ENCODE results near the gene DENND1A. TPM values are rescaled to one million over a fixed set of nuclear protein-coding genes. Genes with fewer than 3 reads are reported as not detected.

The DENND1A gene
- total and polyA plus RNA-seq, 2 experiments from 2014 or later: 13.1 to 28.7 TPM

DNA sequence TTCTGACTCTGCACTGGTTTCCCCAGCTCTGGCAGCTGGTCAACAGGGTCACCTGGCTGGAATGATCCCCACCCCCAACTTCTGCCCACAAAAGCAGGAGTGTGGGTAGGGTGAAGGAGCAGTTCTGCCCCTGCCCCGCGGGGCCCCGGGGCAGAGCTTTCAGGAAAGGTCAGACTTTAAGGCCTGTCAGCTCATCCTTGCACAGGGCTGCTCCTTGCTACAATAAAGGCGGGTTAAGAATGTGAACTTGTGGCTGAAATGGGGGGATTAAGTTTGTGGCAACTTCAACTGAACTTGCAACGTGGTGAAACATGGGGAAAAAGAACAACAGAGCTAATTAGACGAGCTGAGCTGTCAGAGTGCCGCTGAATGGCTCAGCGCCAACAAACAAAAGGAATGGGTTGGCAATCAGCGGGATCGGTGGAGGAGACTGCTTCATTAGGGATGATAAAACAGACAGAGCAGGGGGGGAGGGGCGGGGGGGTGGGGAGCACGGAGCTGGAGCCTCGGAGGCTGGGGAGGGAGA is 523.2 kb downstream of the DENND1A start:
- DNase-seq (ENCODE audit: low spot score) (no peak), ATAC-seq (peak; percentile 11)
- Mint-ChIP-seq H3K9me3 (no peaks in the 10 kb centered on the region), H3K27me3 (ENCODE audit: insufficient read depth, low read depth, poor library complexity) (peaks cover 6% of the 10 kb centered on the region), H3K36me3 (ENCODE audit: low read depth) (no peaks in the 10 kb centered on the region), H3K27ac (peak overlapping the region; percentile 7; the same call in 1 of the 2 replicates), H3K4me3 (no peak overlapping the region), H3K4me1 (peaks cover 25% of the 10 kb centered on the region)
- H3F3A ChIP-seq (replicated peaks; ENCODE audit: low read depth): 0 out of 2 replicates have a peak, but pooled peaks cover 6% of the 10 kb centered on the region
- H3K4me1 ChIP-seq (ENCODE audit: insufficient read depth): peaks cover 4% of the 10 kb centered on the region; the same call in 1 of the 2 replicates
- peaks cover 2% of the 10 kb centered on the region; the same call in 1 of the 2 replicates for H4K20me1 ChIP-seq (replicated peaks; ENCODE audit: insufficient read depth)
- TF ChIP-seq EZH2 (IDR thresholded peaks at IDR 0.05; ENCODE audit: low read depth, unreplicated experiment): no peak
- no peak overlapping the region for H3K4me3 ChIP-seq
- H3K27ac ChIP-seq (ENCODE audit: low read depth): no peak overlapping the region
- no peak overlapping the region for H2AFZ ChIP-seq
- no peaks in the 10 kb centered on the region for H3K9me2 ChIP-seq (ENCODE audit: insufficient read depth)
- H3K27me3 ChIP-seq (ENCODE audit: insufficient read depth): no peaks in the 10 kb centered on the region
- H3K79me2 ChIP-seq (replicated peaks; ENCODE audit: insufficient read depth): no peaks in the 10 kb centered on the region
- H3K36me3 ChIP-seq (ENCODE audit: insufficient read depth): no peaks in the 10 kb centered on the region
- H3K4me2 ChIP-seq: peak overlapping the region; percentile 48; the same call in 1 of the 2 replicates

DNA sequence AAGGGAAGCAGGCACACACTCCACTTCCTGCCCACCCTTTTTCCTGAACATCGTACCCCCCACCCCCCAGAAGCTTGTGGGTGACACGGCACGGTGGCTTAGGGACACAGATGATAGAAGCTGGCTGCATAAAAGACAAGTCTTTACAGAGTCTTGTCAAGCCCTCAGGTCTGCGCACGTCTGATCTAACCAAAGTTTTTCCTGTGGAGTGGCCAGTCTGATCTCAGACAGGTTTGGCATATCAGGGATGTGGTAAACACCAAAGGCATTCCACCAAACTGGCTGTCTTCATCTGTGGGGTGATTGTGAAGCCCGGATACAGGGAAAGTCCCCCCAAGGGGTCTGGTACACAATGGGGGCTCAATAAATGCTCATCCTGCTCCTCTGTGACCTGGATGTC is 523.9 kb downstream of the DENND1A start:
- peaks cover 4% of the 10 kb centered on the region; the same call in 1 of the 2 replicates for H3K4me1 ChIP-seq (ENCODE audit: insufficient read depth)
- H3K9me3 Mint-ChIP-seq: no peaks in the 10 kb centered on the region
- no peak for TF ChIP-seq EZH2 (IDR thresholded peaks at IDR 0.05; ENCODE audit: low read depth, unreplicated experiment)
- no peak for TF ChIP-seq ZNF331 (CRISPR knock-in tag; IDR thresholded peaks at IDR 0.05; ENCODE audit: low read depth)
- no peak for TF ChIP-seq STAT1 (IDR thresholded peaks at IDR 0.05; ENCODE audit: unreplicated experiment)
- TF ChIP-seq, protein P1, sequence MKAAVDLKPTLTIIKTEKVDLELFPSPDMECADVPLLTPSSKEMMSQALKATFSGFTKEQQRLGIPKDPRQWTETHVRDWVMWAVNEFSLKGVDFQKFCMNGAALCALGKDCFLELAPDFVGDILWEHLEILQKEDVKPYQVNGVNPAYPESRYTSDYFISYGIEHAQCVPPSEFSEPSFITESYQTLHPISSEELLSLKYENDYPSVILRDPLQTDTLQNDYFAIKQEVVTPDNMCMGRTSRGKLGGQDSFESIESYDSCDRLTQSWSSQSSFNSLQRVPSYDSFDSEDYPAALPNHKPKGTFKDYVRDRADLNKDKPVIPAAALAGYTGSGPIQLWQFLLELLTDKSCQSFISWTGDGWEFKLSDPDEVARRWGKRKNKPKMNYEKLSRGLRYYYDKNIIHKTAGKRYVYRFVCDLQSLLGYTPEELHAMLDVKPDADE (IDR thresholded peaks at IDR 0.05): no peak
- no peak for TF ChIP-seq NANOG (IDR thresholded peaks at IDR 0.05; ENCODE audit: borderline replicate concordance)
- TF ChIP-seq, protein P2, sequence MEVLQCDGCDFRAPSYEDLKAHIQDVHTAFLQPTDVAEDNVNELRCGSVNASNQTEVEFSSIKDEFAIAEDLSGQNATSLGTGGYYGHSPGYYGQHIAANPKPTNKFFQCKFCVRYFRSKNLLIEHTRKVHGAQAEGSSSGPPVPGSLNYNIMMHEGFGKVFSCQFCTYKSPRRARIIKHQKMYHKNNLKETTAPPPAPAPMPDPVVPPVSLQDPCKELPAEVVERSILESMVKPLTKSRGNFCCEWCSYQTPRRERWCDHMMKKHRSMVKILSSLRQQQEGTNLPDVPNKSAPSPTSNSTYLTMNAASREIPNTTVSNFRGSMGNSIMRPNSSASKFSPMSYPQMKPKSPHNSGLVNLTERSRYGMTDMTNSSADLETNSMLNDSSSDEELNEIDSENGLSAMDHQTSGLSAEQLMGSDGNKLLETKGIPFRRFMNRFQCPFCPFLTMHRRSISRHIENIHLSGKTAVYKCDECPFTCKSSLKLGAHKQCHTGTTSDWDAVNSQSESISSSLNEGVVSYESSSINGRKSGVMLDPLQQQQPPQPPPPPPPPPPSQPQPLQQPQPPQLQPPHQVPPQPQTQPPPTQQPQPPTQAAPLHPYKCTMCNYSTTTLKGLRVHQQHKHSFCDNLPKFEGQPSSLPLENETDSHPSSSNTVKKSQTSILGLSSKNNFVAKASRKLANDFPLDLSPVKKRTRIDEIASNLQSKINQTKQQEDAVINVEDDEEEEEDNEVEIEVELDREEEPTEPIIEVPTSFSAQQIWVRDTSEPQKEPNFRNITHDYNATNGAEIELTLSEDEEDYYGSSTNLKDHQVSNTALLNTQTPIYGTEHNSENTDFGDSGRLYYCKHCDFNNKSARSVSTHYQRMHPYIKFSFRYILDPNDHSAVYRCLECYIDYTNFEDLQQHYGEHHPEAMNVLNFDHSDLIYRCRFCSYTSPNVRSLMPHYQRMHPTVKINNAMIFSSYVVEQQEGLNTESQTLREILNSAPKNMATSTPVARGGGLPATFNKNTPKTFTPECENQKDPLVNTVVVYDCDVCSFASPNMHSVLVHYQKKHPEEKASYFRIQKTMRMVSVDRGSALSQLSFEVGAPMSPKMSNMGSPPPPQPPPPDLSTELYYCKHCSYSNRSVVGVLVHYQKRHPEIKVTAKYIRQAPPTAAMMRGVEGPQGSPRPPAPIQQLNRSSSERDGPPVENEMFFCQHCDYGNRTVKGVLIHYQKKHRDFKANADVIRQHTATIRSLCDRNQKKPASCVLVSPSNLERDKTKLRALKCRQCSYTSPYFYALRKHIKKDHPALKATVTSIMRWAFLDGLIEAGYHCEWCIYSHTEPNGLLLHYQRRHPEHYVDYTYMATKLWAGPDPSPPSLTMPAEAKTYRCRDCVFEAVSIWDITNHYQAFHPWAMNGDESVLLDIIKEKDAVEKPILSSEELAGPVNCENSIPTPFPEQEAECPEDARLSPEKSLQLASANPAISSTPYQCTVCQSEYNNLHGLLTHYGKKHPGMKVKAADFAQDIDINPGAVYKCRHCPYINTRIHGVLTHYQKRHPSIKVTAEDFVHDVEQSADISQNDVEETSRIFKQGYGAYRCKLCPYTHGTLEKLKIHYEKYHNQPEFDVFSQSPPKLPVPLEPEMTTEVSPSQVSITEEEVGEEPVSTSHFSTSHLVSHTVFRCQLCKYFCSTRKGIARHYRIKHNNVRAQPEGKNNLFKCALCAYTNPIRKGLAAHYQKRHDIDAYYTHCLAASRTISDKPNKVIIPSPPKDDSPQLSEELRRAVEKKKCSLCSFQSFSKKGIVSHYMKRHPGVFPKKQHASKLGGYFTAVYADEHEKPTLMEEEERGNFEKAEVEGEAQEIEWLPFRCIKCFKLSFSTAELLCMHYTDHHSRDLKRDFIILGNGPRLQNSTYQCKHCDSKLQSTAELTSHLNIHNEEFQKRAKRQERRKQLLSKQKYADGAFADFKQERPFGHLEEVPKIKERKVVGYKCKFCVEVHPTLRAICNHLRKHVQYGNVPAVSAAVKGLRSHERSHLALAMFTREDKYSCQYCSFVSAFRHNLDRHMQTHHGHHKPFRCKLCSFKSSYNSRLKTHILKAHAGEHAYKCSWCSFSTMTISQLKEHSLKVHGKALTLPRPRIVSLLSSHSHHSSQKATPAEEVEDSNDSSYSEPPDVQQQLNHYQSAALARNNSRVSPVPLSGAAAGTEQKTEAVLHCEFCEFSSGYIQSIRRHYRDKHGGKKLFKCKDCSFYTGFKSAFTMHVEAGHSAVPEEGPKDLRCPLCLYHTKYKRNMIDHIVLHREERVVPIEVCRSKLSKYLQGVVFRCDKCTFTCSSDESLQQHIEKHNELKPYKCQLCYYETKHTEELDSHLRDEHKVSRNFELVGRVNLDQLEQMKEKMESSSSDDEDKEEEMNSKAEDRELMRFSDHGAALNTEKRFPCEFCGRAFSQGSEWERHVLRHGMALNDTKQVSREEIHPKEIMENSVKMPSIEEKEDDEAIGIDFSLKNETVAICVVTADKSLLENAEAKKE (CRISPR knock-in tag; IDR thresholded peaks at IDR 0.05): no peak
- TF ChIP-seq ZNF114 (CRISPR knock-in tag; IDR thresholded peaks at IDR 0.05): no peak
- no peak for TF ChIP-seq EZH2phosphoT487 (IDR thresholded peaks at IDR 0.05; ENCODE audit: unreplicated experiment)
- TF ChIP-seq CREB1 (CRISPR knock-in tag; IDR thresholded peaks at IDR 0.05; ENCODE audit: low read depth): no peak
- TF ChIP-seq, protein P3, sequence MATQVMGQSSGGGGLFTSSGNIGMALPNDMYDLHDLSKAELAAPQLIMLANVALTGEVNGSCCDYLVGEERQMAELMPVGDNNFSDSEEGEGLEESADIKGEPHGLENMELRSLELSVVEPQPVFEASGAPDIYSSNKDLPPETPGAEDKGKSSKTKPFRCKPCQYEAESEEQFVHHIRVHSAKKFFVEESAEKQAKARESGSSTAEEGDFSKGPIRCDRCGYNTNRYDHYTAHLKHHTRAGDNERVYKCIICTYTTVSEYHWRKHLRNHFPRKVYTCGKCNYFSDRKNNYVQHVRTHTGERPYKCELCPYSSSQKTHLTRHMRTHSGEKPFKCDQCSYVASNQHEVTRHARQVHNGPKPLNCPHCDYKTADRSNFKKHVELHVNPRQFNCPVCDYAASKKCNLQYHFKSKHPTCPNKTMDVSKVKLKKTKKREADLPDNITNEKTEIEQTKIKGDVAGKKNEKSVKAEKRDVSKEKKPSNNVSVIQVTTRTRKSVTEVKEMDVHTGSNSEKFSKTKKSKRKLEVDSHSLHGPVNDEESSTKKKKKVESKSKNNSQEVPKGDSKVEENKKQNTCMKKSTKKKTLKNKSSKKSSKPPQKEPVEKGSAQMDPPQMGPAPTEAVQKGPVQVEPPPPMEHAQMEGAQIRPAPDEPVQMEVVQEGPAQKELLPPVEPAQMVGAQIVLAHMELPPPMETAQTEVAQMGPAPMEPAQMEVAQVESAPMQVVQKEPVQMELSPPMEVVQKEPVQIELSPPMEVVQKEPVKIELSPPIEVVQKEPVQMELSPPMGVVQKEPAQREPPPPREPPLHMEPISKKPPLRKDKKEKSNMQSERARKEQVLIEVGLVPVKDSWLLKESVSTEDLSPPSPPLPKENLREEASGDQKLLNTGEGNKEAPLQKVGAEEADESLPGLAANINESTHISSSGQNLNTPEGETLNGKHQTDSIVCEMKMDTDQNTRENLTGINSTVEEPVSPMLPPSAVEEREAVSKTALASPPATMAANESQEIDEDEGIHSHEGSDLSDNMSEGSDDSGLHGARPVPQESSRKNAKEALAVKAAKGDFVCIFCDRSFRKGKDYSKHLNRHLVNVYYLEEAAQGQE (IDR thresholded peaks at IDR 0.05; ENCODE audit: unreplicated experiment): no peak
- TF ChIP-seq JUNB (IDR thresholded peaks at IDR 0.05; ENCODE audit: unreplicated experiment): no peak

More for the DNA sequence above, 523.9 kb downstream of the DENND1A start:
- Mint-ChIP-seq H3K36me3 (ENCODE audit: low read depth) (no peaks in the 10 kb centered on the region), H3K27me3 (ENCODE audit: insufficient read depth, low read depth, poor library complexity) (peaks cover 5% of the 10 kb centered on the region), H3K4me3 (no peak overlapping the region), H3K27ac (peak overlapping the region; percentile 22; the same call in 1 of the 2 replicates), H3K4me1 (peaks cover 25% of the 10 kb centered on the region)
- Histone ChIP-seq H3F3A (replicated peaks; ENCODE audit: low read depth) (peaks cover 10% of the 10 kb centered on the region; the same call in 1 of the 2 replicates), H3K9me2 (ENCODE audit: insufficient read depth) (no peaks in the 10 kb centered on the region), H3K79me2 (replicated peaks; ENCODE audit: insufficient read depth) (no peaks in the 10 kb centered on the region), H3K4me3 (no peak overlapping the region), H2AFZ (no peak overlapping the region), H3K27me3 (ENCODE audit: insufficient read depth) (no peaks in the 10 kb centered on the region), H3K4me2 (no peak overlapping the region), H3K27ac (ENCODE audit: low read depth) (no peak overlapping the region), H4K20me1 (replicated peaks; ENCODE audit: insufficient read depth) (peaks cover 2% of the 10 kb centered on the region; the same call in 1 of the 2 replicates), H3K36me3 (ENCODE audit: insufficient read depth) (no peaks in the 10 kb centered on the region)
- ATAC-seq (no peak), DNase-seq (ENCODE audit: low spot score) (no peak)
